K562 (cell line): ENCODE measurements around the gene THAP5. TPM values are rescaled to one million over a fixed set of nuclear protein-coding genes. Genes with fewer than 3 reads are reported as not detected.
A peak's percentile ranks its signal among the peaks of the same experiment; 100 is the strongest.

Experiments
- CREM ChIP-seq: IDR thresholded peaks from 2 replicates; pipeline ENCODE4 v1.6.1; 2014; ENCODE audit warnings: antibody characterized with exemption, low read depth
- CXXC5 ChIP-seq: fragments of 250-450 bp; sonication (Bioruptor Pico); IDR thresholded peaks from 2 replicates; pipeline ENCODE4 v1.8.0; 2022; ENCODE audit warnings: inconsistent platforms, mild to moderate bottlenecking, moderate library complexity
- GATAD2A ChIP-seq: fragments of 450-650 bp; IDR thresholded peaks from 2 replicates; pipeline ENCODE4 v1.6.1; 2017
- HDGF ChIP-seq: fragments of 450-650 bp; IDR thresholded peaks from 2 replicates; pipeline ENCODE4 v1.6.1; 2016
- LCOR ChIP-seq: sonication (generic); formaldehyde crosslinking; IDR thresholded peaks from 2 replicates; pipeline ENCODE4 v1.8.0; 2022; ENCODE audit warnings: mild to moderate bottlenecking, missing genetic modification reagents
- MEIS2 ChIP-seq: fragments of 450-650 bp; IDR thresholded peaks from 2 replicates; pipeline ENCODE4 v1.6.1; 2014; ENCODE audit warnings: mild to moderate bottlenecking; ENCODE audit not compliant: partially characterized antibody
- NEUROD1 ChIP-seq: fragments of 150-350 bp; IDR thresholded peaks from 2 replicates; pipeline ENCODE4 v1.6.1; 2014; ENCODE audit warnings: borderline replicate concordance, low read length, low read depth; ENCODE audit not compliant: partially characterized antibody
- PCBP1 ChIP-seq: fragments of 200-400 bp; formaldehyde crosslinking; IDR thresholded peaks from 2 replicates; pipeline ENCODE4 v1.6.1; 2018; ENCODE audit warnings: mild to moderate bottlenecking, low read depth, low read length; ENCODE audit not compliant: poor library complexity, severe bottlenecking
- PHF20 ChIP-seq: fragments of 450-650 bp; IDR thresholded peaks from 2 replicates; pipeline ENCODE4 v1.6.1; 2018; ENCODE audit not compliant: partially characterized antibody
- PTBP1 ChIP-seq: fragments of 200-400 bp; formaldehyde crosslinking; IDR thresholded peaks from 2 replicates; pipeline ENCODE4 v1.6.1; 2017; ENCODE audit warnings: low read depth, low read length
- RAD21 ChIP-seq, 2 experiments: fragments of 250-450 bp in 1 of 2; fragments of 450-650 bp in 1 of 2; sonication (Bioruptor Pico) in 1 of 2; formaldehyde crosslinking in 1 of 2; IDR thresholded peaks in 1 of 2; conservative IDR thresholded peaks in 1 of 2; 2 replicates each; pipeline versions ENCODE4 v1.4.0 to v1.8.0; 2020 to 2022; ENCODE audit warnings: mild to moderate bottlenecking in 2 of 2, moderate library complexity in 1 of 2
- RREB1 ChIP-seq: fragments of 250-450 bp; sonication (Bioruptor Pico); IDR thresholded peaks from 2 replicates; pipeline ENCODE4 v1.4.0; 2020
- SAP30 ChIP-seq: fragments of 200-600 bp; sonication (generic); IDR thresholded peaks from 2 replicates; pipeline ENCODE4 v1.6.1; 2012; ENCODE audit warnings: borderline replicate concordance, low read depth, mild to moderate bottlenecking, moderate library complexity, low read length, control low read depth, inconsistent platforms; ENCODE audit not compliant: insufficient read depth, poor library complexity, severe bottlenecking
- STAT5B ChIP-seq: fragments of 250-450 bp; sonication (Bioruptor Pico); IDR thresholded peaks from 2 replicates; pipeline ENCODE4 v1.8.0; 2021; ENCODE audit warnings: mild to moderate bottlenecking, inconsistent platforms
- ZBTB1 ChIP-seq: sonication (generic); formaldehyde crosslinking; IDR thresholded peaks from 2 replicates; pipeline ENCODE4 v1.8.1; 2023; ENCODE audit warnings: missing genetic modification reagents, low read depth, mild to moderate bottlenecking, borderline replicate concordance
- ZNF263 ChIP-seq: sonication (generic); formaldehyde crosslinking; IDR thresholded peaks from 2 replicates; pipeline ENCODE4 v1.8.0; 2022; ENCODE audit warnings: mild to moderate bottlenecking, missing genetic modification reagents, borderline replicate concordance
- polyA plus RNA-seq, 8 experiments: library from polyadenylated mRNA; depleted of rRNA in 4 of 8; stranded (reverse) in 5 of 8; unstranded in 3 of 8; fragments of >200 nt; fragmentation: Nextera tagmentation in 2 of 8; fragmentation: Illumina TruSeq in 1 of 8; extraction: Ambion mirVana in 2 of 8; extraction: Trizol in 1 of 8; gene quantifications; 2 replicates each; pipeline versions ENCODE4 v1.2.1 to v1.2.3, GENCODE V29; 2011 to 2014; ENCODE audit warnings: inconsistent platforms in 1 of 8, missing spikeins in 1 of 8
- total RNA-seq, 7 experiments: library from RNA; depleted of rRNA in 6 of 7; stranded (reverse); fragments of >200 nt in 6 of 7; fragmentation: Illumina TruSeq in 2 of 7; extraction: Trizol in 2 of 7; gene quantifications; 2 replicates each; pipeline versions ENCODE4 v1.2.1 to v1.2.3, GENCODE V29; 2011 to 2021; ENCODE audit warnings: low replicate concordance in 1 of 7
- TF ChIP-seq, protein P1 (sequence below): fragments of 250-450 bp; sonication (Bioruptor Pico); IDR thresholded peaks from 2 replicates; pipeline ENCODE4 v1.4.0; 2020; ENCODE audit warnings: mild to moderate bottlenecking
- TF ChIP-seq, protein P2 (sequence below): sonication (generic); formaldehyde crosslinking; IDR thresholded peaks from 2 replicates; pipeline ENCODE4 v1.4.0; 2020; ENCODE audit warnings: mild to moderate bottlenecking, missing genetic modification reagents

THAP5 gene
- total and polyA plus RNA-seq, 9 of the 15 experiments (the other 6 are each of a cell fraction or from before 2014, with no cell fraction given), result 16.5 to 58.1 (median 28.2) TPM

DNA sequence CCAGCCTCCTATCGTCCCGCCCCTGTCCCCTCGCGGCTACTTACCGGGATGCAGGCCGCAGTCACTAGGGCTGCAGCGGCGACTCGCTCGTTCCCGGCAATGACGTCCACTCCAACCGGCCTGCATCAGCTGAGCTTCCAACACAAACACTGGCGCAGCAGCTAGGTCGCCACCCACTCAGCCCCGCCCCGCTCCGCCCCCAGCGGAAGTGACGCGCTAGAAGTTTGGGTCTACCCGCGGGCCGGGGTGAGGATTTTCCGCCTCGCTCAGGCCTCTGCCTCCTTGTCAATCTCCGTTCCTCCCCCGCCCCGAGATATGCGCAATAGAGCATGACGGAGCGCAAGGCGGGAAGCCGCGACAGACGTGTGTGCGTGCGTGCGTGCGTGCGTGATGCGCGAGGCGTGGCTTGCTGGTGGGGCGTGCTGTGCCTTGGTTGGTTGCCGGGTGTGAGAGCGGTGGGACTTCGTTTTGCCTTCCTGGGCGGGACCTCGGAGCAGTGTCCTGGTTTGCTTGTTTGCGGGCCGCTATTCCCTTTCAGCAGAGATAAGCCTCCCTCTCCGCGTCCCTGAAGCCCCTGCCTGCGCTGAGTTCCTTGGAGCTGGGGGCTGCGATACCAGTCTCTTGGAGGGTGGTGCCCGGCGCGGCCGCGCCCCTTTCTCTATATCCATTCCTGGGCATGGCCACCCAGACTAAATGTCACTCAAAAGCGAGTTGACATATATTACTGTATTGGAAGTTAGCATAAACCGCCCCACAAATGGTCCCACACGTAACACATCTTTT lies 43.3 kb downstream of the THAP5 start, which contains the start of gene PNPLA8 (continued):
- TF ChIP-seq RREB1 (CRISPR knock-in tag) (0 out of 2 replicates have a peak, but pooled peaks have one; percentile 6), LCOR (CRISPR knock-in tag) (peak; percentile 98), HDGF (peak; percentile 92; the same call in 1 of the 2 replicates), PTBP1 (no peak), ZNF263 (peak; percentile 42; the same call in 1 of the 2 replicates), ZBTB1 (CRISPR knock-in tag) (peak; percentile 60; the same call in 1 of the 2 replicates), STAT5B (no peak), PCBP1 (peak; percentile 90), SAP30 (peak; percentile 93), PHF20 (peak; percentile 51), RAD21 (CRISPR knock-in tag; conservative IDR thresholded peaks at IDR 0.05 in 1 of 2, IDR thresholded peaks at IDR 0.05 in 1 of 2) (peak in 1 of 2 experiments; percentile 5; a peak in 1 of 4 replicates), GATAD2A (peak; percentile 72; the same call in 1 of the 2 replicates), NEUROD1 (peak; percentile 79), CXXC5 (CRISPR knock-in tag) (peak; percentile 100), CREM (peak; percentile 97), MEIS2 (peak; percentile 97)
- TF ChIP-seq, protein P1, sequence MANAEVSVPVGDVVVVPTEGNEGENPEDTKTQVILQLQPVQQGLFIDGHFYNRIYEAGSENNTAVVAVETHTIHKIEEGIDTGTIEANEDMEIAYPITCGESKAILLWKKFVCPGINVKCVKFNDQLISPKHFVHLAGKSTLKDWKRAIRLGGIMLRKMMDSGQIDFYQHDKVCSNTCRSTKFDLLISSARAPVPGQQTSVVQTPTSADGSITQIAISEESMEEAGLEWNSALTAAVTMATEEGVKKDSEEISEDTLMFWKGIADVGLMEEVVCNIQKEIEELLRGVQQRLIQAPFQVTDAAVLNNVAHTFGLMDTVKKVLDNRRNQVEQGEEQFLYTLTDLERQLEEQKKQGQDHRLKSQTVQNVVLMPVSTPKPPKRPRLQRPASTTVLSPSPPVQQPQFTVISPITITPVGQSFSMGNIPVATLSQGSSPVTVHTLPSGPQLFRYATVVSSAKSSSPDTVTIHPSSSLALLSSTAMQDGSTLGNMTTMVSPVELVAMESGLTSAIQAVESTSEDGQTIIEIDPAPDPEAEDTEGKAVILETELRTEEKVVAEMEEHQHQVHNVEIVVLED (CRISPR knock-in tag), result peak; percentile 99
- TF ChIP-seq, protein P2, sequence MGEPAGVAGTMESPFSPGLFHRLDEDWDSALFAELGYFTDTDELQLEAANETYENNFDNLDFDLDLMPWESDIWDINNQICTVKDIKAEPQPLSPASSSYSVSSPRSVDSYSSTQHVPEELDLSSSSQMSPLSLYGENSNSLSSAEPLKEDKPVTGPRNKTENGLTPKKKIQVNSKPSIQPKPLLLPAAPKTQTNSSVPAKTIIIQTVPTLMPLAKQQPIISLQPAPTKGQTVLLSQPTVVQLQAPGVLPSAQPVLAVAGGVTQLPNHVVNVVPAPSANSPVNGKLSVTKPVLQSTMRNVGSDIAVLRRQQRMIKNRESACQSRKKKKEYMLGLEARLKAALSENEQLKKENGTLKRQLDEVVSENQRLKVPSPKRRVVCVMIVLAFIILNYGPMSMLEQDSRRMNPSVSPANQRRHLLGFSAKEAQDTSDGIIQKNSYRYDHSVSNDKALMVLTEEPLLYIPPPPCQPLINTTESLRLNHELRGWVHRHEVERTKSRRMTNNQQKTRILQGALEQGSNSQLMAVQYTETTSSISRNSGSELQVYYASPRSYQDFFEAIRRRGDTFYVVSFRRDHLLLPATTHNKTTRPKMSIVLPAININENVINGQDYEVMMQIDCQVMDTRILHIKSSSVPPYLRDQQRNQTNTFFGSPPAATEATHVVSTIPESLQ (CRISPR knock-in tag), result peak; percentile 88; the same call in 1 of the 2 replicates
